ENCODE results near the gene HPSE2.

DNA sequence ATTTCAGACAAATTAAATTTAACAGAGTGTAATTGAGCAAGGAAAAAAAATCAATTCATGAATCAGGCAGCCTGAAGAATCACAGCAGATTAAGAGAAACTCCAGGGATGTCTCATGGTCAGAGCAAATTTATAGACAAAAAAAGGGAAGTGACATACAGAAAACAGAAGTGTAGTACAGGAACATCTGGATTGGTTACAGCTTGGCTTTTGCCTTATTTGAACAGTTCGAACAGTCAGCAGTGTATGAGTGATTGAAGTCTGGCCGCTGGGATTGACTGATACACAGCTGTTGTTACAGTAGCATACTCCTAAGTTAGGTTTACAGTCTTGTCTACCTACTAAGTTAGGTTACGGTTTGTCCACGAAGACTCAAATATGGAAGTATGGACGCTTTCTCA lies 255.3 kb downstream of the HPSE2 start:
- TF ChIP-seq, protein P1, sequence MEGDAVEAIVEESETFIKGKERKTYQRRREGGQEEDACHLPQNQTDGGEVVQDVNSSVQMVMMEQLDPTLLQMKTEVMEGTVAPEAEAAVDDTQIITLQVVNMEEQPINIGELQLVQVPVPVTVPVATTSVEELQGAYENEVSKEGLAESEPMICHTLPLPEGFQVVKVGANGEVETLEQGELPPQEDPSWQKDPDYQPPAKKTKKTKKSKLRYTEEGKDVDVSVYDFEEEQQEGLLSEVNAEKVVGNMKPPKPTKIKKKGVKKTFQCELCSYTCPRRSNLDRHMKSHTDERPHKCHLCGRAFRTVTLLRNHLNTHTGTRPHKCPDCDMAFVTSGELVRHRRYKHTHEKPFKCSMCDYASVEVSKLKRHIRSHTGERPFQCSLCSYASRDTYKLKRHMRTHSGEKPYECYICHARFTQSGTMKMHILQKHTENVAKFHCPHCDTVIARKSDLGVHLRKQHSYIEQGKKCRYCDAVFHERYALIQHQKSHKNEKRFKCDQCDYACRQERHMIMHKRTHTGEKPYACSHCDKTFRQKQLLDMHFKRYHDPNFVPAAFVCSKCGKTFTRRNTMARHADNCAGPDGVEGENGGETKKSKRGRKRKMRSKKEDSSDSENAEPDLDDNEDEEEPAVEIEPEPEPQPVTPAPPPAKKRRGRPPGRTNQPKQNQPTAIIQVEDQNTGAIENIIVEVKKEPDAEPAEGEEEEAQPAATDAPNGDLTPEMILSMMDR (IDR thresholded peaks at IDR 0.05; ENCODE audit: low read depth, low read length), result no peak
- TF ChIP-seq EZH2phosphoT487 (IDR thresholded peaks at IDR 0.05; ENCODE audit: low read depth), result no peak
